ENCODE measurements around the gene BPIFA1. TPM values are rescaled to one million over a fixed set of nuclear protein-coding genes. Genes with fewer than 3 reads are reported as not detected.

Gene BPIFA1
- polyA plus RNA-seq, 3 donors = not detected

DNA sequence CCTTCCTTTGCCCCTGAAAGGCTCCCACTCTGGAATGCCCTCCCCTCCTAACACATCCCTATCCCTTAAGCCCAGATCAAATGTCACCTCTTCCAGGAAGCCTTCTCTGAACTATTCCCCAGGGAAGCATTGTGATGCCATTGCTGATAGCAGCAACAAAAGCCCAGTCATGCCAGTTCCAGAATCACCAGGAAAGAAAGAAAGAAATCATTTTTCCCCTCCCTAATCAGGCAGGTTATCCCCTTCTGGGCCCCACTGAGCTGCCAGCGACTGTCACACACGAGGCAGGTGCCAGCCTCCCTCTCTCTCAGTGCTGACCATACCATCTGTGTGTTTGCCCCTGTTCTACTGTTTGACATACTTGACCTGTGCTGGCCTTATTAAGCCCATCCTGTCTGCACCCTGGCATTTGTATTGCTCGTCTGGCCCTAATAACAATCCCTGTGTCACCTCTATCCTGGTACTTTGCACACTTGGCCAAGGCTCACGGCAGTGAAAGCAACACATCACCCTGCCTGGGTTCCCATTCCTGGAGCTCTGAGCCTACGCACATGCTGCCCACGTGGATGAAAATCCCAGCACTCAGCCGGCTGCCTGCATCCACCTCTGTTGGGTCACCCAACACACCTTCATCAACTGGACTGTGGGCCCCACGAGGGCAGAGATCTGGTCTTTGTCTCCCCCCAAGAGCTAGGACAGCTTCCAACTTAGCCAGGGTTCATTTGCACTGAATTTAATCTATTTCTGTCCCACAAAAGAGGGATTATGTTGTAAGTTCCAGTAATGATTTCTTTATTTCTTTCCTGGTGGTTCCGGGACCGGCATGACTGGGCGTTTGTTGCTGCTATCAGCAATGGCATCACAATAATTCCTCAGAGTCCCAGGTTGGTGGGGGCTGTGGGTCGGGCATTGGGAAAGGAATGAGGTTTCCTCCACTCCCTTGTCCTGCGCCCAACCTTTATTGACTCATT is 42.0 kb downstream of the BPIFA1 start:
- H3K27me3 ChIP-seq (ENCODE audit: control insufficient read depth in 2 of 2, insufficient read depth in 2 of 2, low read length in 2 of 2) = no peaks in the 10 kb centered on the region
- TF ChIP-seq CTCF (IDR thresholded peaks at IDR 0.05) = no peak
- intact Hi-C loops (cut with micrococcal nuclease) = no loop called here
- Mint-ChIP-seq H3K9me3 (peaks cover 0 to 1% (median 0%) of the 10 kb centered on the region in 7 donors), H3K36me3 (no peaks in the 10 kb centered on the region), H3K27ac (no peak overlapping the region), H3K4me3 (no peak overlapping the region), H3K4me1 (peaks cover 10% of the 10 kb centered on the region), H3K27me3 (ENCODE audit: low read depth in 3 of 3) (peaks cover 2 to 12% (median 3%) of the 10 kb centered on the region in 3 donors)
- no peaks in the 10 kb centered on the region for H4K20me1 ChIP-seq (ENCODE audit: insufficient read depth, low read length)
- no peak overlapping the region for H3K4me3 ChIP-seq (replicated peaks in 1 of 3; ENCODE audit: low read depth in 2 of 3, low read length in 3 of 3)
- no peak overlapping the region for H2AFZ ChIP-seq (ENCODE audit: insufficient read depth, low read depth, low read length, poor library complexity, severe bottlenecking)
- no peak overlapping the region for H3K9ac ChIP-seq (ENCODE audit: insufficient read depth, low read length, poor library complexity, severe bottlenecking)
- peaks cover 0 to 4% of the 10 kb centered on the region in 2 donors for H3K4me1 ChIP-seq (ENCODE audit: control insufficient read depth in 1 of 2, insufficient read depth in 2 of 2, low read length in 2 of 2)
- H3K4me2 ChIP-seq (replicated peaks; ENCODE audit: extremely low read depth, low read length, poor library complexity, severe bottlenecking) = no peak overlapping the region
- no peak overlapping the region for H3K27ac ChIP-seq (ENCODE audit: low read depth in 1 of 2, low read length in 2 of 2)
- 67% methylated on average over 5 of the region's 13 CpGs for WGBS (ENCODE audit: insufficient coverage)
- H3K9me3 ChIP-seq (replicated peaks in 1 of 2; ENCODE audit: control insufficient read depth in 1 of 2, insufficient read depth in 1 of 2, low read length in 2 of 2) = no peaks in the 10 kb centered on the region
- H3K36me3 ChIP-seq (replicated peaks in 1 of 2; ENCODE audit: control insufficient read depth in 1 of 2, insufficient read depth in 2 of 2, low read length in 2 of 2) = no peaks in the 10 kb centered on the region
- no peaks in the 10 kb centered on the region for H3K79me2 ChIP-seq (ENCODE audit: insufficient read depth, low read length)
- DNase-seq = no peak

DNA sequence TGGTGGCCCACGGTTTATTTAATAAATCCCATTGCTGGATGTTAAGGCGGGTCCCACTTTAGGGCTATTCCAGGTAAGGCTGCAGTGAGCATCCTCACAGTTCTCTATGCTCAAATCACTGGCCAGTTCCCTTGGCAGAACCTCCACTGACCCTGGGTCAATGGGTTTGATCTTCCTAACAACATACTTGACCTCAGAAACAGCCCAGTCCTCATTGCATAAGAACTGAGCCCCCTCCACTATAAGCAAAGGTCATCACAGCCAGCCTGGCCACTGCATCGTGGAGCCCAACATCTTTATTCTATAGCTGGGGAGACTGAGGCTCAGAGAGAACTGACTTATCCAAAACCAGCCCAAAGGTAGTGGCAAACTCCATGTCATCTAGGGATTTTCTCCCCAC is 42.9 kb downstream of the BPIFA1 start:
- Mint-ChIP-seq H3K4me3 (no peak overlapping the region), H3K27ac (no peak overlapping the region), H3K27me3 (ENCODE audit: low read depth in 3 of 3) (peaks cover 2 to 7% (median 3%) of the 10 kb centered on the region in 3 donors), H3K36me3 (no peaks in the 10 kb centered on the region), H3K9me3 (peaks cover 0 to 1% (median 0%) of the 10 kb centered on the region in 7 donors), H3K4me1 (peaks cover 10% of the 10 kb centered on the region)
- no peaks in the 10 kb centered on the region for H3K9me3 ChIP-seq (replicated peaks in 1 of 2; ENCODE audit: control insufficient read depth in 1 of 2, insufficient read depth in 1 of 2, low read length in 2 of 2)
- H4K20me1 ChIP-seq (ENCODE audit: insufficient read depth, low read length) = no peaks in the 10 kb centered on the region
- H3K36me3 ChIP-seq (replicated peaks in 1 of 2; ENCODE audit: control insufficient read depth in 1 of 2, insufficient read depth in 2 of 2, low read length in 2 of 2) = no peaks in the 10 kb centered on the region
- no peaks in the 10 kb centered on the region for H3K79me2 ChIP-seq (ENCODE audit: insufficient read depth, low read length)
- H3K9ac ChIP-seq (ENCODE audit: insufficient read depth, low read length, poor library complexity, severe bottlenecking) = no peak overlapping the region
- H3K4me1 ChIP-seq (ENCODE audit: control insufficient read depth in 1 of 2, insufficient read depth in 2 of 2, low read length in 2 of 2) = peaks cover 0 to 4% of the 10 kb centered on the region in 2 donors
- TF ChIP-seq CTCF (IDR thresholded peaks at IDR 0.05) = no peak
- DNase-seq = no peak
- WGBS (ENCODE audit: insufficient coverage) = 86% methylated on average over 1 of the region's 3 CpGs
- no peak overlapping the region for H3K27ac ChIP-seq (ENCODE audit: low read depth in 1 of 2, low read length in 2 of 2)
- no peaks in the 10 kb centered on the region for H3K27me3 ChIP-seq (ENCODE audit: control insufficient read depth in 2 of 2, insufficient read depth in 2 of 2, low read length in 2 of 2)
- no peak overlapping the region for H3K4me3 ChIP-seq (replicated peaks in 1 of 3; ENCODE audit: low read depth in 2 of 3, low read length in 3 of 3)
- H3K4me2 ChIP-seq (replicated peaks; ENCODE audit: extremely low read depth, low read length, poor library complexity, severe bottlenecking) = no peak overlapping the region
- intact Hi-C loops (cut with micrococcal nuclease) = no loop called here
- H2AFZ ChIP-seq (ENCODE audit: insufficient read depth, low read depth, low read length, poor library complexity, severe bottlenecking) = no peak overlapping the region

Measured in CD14-positive monocyte (primary cell).